ENCODE data around the gene SUGCT.

- TF ChIP-seq REST (IDR thresholded peaks at IDR 0.05; ENCODE audit: insufficient read depth in 1 of 2, low read depth in 2 of 2, low read length in 2 of 2): no peak
- no peak for TF ChIP-seq POLR2AphosphoS5 (IDR thresholded peaks at IDR 0.05; ENCODE audit: low read depth, low read length)
- TF ChIP-seq SIN3A (IDR thresholded peaks at IDR 0.05; ENCODE audit: borderline replicate concordance, insufficient read depth, low read length): no peak
- no peak for TF ChIP-seq TAF1 (IDR thresholded peaks at IDR 0.05; ENCODE audit: borderline replicate concordance, insufficient read depth, low read length)
Observed at GRCh38 chr7:40879941-40880543, 745.2 kb downstream of the SUGCT start.
